IMR-90 (cell line): ENCODE data around the gene VPS26C.

Source experiments
- CTCF ChIP-seq: conservative IDR thresholded peaks from 2 replicates; pipeline ENCODE4 v1.5.1; 2012; ENCODE audit warnings: mild to moderate bottlenecking, low read depth, low read length, improper control_type of control experiment
- ELK1 ChIP-seq: fragments of 150-350 bp; IDR thresholded peaks from 2 replicates; pipeline ENCODE4 v1.6.1; 2016; ENCODE audit warnings: low read depth, mild to moderate bottlenecking, low read length, moderate library complexity, borderline replicate concordance
- FOS ChIP-seq: fragments of 150-350 bp; IDR thresholded peaks from 2 replicates; pipeline ENCODE4 v1.6.1; 2016; ENCODE audit warnings: low read depth, low read length
- MAZ ChIP-seq: IDR thresholded peaks from 2 replicates; pipeline ENCODE4 v1.6.1; 2012; ENCODE audit warnings: low read depth, mild to moderate bottlenecking, low read length, improper control_type of control experiment, moderate library complexity, borderline replicate concordance
- MXI1 ChIP-seq: IDR thresholded peaks from 2 replicates; pipeline ENCODE4 v1.6.1; 2012; ENCODE audit warnings: low read depth, mild to moderate bottlenecking, low read length, moderate library complexity, borderline replicate concordance
- POLR2A ChIP-seq: IDR thresholded peaks from 2 replicates; pipeline ENCODE4 v1.6.1; 2012; ENCODE audit warnings: mild to moderate bottlenecking, low read depth, low read length
- SMC3 ChIP-seq: fragments of 150-350 bp; IDR thresholded peaks from 2 replicates; pipeline ENCODE4 v1.6.1; 2016; ENCODE audit warnings: low read depth, mild to moderate bottlenecking, antibody characterized with exemption, low read length, moderate library complexity
- USF2 ChIP-seq: fragments of 150-350 bp; IDR thresholded peaks from 2 replicates; pipeline ENCODE4 v1.6.1; 2017; ENCODE audit warnings: mild to moderate bottlenecking, antibody characterized with exemption, low read length, low read depth

GRCh38 chr21:37193676-37194075 lies 73.5 kb downstream of the VPS26C start:
- no peak for TF ChIP-seq MAZ
- TF ChIP-seq FOS, result no peak
- no peak for TF ChIP-seq USF2
- TF ChIP-seq CTCF, result no peak
- no peak for TF ChIP-seq ELK1
- no peak for TF ChIP-seq POLR2A
- TF ChIP-seq SMC3, result no peak
- TF ChIP-seq MXI1, result no peak
